SHP77 (cell line): Measurements from ENCODE around the gene CALHM6.

ENCODE experiments used
- DNase-seq, 2 experiments: peaks; one replicate each; lab custom pipeline; 2025; lab: John Stamatoyannopoulos, UW

The CALHM6 gene

DNA sequence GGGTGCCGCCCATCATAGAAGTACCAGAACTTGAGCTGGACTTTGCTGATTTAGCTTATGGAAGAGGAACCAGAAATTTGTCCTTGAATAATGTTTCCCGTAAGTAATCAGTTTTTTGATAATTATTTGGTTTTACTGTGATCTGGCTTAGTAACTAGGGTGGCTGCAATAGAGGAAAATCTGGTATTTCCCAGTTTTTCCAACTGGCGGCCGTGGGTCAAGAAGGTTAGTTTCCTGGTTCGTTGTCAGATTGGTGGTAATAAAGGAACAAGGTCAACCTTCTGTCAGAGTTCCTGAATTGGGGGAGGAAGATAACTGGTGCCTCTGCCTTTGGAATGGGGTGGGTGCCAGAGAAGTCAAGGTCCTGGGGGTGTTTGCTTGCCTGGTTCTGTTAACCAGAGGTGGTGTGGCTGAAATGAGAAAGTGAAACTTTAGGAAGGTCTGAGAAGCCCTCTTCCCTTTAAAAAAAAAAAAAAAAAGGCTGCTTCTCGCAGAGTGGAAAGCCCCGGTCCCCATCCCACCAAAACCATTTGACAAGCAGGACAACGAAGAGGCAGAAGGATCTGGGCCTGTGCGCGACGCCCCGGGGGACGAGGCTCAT, at the start of gene CALHM6:
Gene CALHM6, plus strand, starts transcription at position 45 of the 601 bp plus-strand sequence. Its CDS starts 555 bp downstream, at position 600.
- DNase-seq: no peak

DNA sequence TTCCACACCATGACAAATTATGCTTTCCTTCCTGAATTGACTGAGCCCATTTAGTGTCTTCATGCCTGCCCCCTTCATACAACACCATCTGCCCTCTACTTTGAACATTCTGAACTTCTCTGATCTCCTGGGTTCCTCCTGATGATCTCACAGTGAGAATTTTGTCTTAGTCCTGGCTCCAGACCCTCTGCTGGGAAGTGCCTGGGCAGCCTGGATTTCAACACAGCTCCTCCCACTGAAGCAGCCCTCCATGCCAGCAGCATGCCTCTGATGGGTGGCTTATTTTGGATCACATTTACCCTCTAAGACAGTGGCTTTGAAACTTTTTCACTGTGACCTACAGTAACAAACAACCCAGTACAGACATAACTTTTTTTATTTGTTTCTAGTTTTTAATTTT, 48.9 kb upstream of the CALHM6 start:
- DNase-seq: no peak

DNA sequence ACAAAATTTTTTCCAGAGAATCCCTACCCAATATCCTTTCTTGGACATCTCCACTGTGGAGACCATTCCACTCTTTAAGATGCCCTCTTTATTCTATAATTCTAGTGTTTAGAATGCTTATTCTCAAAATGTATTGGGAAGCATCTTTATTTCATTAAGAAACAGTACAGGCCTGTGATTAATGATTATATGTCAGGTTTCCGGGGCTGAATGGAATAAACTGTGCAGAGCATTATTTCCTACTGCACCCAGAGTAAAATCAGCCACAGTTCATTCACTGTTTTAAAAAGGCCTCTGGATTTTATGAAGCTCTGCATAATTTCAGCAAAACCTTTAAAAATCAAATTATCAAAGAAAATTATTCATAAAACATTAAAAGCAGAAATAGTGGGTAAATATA, 47.8 kb upstream of the CALHM6 start:
- no peak for DNase-seq

DNA sequence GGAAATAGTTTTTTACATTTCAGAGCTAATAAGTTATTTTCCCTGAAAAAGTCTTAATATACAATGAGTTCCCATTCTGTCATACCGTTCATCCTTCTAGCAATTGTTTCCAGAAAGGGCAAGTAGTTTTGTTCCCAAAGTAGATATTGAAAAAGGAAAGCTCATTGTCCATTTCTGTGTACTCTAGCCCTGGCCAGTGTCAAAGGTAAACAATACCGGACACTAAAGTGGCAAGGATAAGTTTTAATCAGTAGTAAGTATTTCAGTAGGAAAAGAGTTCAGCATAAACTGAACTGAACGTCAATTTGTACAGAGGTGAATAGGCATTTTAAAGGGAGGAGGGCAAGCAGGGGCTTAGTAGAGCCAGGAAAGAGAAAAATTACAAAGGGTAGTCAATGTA, 43.5 kb upstream of the CALHM6 start:
- DNase-seq: no peak

DNA sequence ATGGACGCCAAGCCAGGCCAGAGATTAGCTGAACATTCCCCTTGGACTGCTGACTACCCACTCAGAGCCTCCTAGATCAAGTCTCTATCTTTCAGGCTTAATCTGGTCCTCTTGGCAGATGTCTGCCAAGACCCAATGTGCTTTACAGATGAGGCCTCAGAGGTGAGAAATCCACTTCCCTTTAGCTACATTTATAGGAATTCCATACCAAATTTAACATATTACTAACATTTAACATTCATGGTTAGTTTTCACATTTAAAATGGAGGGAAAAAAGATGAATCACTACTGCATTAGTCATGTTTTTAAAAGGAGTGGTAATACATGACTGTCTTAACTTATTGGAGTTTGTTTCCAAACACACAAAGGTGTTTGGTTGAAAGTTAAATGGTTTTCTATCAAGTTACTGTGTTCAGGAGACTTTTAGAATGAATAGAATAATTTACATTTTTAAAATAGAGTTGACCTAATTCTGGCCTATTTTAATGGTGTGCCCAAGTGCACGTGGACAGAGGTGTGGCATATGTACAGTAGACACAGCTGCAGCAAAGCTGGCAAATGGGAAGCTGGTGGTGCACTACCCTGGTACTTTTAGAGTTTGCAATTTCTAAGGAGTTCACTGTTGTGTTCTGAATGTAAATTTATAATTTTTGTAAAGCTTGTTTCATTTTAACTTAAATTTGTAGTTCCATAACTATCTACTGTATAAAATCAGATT, 41.9 kb upstream of the CALHM6 start:
- no peak for DNase-seq

DNA sequence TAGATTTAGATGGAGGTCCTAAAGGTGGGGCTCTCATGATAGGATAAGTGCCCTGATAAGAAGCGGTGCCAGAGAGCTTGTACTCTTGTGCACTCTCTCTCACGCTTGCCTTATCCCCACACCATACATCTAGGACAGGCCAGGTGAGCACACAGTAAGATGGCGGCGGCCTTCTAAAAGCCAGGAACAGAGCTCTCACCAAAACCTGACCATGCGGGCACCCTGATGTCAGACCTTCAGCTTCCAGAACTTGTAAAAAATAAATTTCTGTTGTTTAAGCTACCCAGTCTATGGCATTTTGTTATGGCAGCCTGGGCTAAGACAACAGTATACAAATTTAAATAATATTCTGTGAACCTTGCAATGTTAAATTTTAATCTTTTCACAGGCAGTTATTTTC, 40.8 kb upstream of the CALHM6 start:
- no peak for DNase-seq

DNA sequence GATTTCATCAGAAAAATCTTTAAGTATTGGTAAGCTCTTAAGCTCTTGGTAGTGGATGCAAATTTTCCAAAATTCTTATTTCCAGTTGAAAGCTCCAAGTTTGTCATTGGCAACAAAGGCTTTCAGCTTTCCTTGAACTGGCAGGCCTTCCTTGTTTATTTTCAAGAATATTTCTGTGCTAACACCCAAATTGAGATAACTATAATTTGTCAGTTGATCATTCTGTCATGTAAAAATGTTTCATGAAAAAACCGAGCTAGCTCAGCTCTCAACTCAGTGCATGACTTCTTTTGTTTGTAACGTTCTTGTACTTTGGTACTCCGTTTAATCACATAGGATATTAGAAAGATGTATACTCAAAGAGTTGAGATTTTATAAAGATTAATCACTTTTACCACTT, 38.9 kb upstream of the CALHM6 start:
- no peak for DNase-seq

DNA sequence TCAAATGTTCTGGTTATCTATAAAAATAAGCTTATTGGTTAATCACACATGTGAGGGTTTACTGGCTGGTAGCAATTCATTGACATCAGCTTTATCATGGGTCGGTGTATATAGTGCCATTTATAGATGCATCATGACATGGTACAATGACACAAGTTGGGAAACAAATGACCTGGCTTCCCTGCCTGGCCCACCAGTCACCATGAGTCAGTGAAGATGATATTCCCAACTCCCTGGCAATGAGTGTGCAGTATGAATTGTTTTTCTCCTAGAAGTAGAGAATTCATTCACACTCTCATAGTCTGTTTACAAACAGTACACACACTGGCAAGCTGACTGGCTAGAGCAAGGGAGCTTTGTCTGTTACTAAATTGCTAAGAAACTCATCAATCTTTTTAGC, 37.2 kb upstream of the CALHM6 start:
- peak; percentile 14 to 20 for DNase-seq

DNA sequence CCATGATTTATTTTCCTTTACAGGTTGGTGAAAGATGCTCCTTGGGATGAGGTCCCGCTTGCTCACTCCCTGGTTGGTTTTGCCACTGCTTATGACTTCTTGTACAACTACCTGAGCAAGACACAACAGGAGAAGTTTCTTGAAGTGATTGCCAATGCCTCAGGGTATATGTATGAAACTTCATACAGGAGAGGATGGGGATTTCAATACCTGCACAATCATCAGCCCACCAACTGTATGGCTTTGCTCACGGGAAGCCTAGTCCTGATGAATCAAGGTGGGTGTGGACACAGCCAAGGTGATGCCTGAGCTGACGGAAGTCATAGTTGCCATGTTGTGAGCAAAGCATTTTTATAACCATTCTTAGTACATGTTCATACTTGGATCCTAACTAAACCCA, 34.6 kb upstream of the CALHM6 start:
- DNase-seq: no peak

DNA sequence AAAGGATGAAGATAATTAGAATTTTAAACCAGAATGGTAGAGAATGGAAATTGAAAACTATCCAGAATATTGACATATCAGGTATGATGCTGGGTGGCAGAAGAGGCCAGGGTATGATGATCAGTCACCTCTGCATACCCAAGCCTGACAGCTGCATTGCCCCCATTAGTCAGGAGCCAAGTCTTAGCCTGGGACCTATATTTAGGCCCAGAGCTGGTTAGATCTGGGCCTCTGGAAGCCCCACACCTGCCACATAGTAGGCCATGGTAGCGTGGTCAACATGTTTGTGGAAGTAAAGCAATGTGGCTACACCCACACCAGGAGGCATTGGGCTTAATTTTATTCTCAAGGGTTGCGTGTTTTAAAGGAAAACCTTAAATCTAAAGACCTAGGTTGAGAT, 32.1 kb upstream of the CALHM6 start:
- DNase-seq: no peak

DNA sequence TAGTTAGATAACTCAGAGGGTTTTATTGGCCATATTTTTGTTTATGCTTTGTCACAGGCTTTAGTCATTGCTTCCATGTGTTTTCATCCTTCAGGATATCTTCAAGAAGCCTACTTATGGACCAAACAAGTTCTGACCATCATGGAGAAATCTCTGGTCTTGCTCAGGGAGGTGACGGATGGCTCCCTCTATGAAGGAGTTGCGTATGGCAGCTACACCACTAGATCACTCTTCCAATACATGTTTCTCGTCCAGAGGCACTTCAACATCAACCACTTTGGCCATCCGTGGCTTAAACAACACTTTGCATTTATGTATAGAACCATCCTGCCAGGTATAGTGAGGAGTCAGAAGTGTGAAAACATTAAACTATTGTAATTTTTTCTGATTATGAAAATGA, 30.3 kb upstream of the CALHM6 start:
- no peak for DNase-seq

DNA sequence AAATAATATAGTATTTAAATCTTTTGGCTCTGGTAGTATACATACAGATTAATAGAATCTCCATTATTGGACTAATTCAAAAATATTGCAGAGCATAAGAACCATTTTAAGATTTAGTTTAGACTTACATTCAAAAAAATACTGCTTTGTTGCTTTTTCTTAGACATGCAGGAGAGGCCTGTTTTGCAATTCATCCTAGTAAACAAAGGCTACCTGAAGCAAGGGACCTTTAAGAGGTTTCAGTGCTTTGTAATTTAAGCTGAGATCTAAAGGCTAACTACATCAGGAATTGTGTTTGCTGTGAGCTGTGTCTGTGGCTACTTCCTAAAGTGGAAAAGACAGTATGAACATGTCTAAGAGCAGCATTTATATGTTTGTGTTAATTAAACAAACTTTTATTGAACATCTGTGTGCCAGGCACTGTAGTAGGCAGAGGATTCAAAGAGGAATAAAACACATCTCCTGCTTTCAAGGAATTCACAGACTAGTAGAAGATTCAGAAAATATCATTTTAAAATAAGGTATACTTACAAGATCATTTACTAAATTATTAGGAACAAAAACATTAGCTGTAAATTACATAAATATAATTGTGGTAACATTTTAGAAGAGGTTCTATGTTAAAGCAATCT, 29.1 kb upstream of the CALHM6 start:
- no peak for DNase-seq

DNA sequence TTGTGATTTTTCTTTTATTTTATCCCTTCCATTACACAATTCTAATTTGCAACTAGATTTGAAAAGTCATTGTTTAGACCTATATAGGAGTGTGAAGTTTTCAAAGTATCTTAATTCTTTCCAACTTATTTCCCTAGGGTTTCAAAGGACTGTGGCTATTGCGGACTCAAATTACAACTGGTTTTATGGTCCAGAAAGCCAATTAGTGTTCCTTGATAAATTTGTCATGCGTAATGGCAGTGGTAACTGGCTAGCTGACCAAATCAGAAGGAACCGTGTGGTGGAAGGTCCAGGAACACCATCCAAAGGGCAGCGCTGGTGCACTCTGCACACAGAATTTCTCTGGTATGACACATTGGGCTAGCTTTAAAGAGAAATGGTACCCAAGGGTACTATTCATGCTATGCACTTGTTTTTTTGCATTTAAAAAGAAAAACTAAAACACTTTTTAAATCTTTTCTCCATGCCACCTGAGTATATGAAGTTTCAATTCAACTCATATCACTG, 27.9 kb upstream of the CALHM6 start:
- no peak for DNase-seq

DNA sequence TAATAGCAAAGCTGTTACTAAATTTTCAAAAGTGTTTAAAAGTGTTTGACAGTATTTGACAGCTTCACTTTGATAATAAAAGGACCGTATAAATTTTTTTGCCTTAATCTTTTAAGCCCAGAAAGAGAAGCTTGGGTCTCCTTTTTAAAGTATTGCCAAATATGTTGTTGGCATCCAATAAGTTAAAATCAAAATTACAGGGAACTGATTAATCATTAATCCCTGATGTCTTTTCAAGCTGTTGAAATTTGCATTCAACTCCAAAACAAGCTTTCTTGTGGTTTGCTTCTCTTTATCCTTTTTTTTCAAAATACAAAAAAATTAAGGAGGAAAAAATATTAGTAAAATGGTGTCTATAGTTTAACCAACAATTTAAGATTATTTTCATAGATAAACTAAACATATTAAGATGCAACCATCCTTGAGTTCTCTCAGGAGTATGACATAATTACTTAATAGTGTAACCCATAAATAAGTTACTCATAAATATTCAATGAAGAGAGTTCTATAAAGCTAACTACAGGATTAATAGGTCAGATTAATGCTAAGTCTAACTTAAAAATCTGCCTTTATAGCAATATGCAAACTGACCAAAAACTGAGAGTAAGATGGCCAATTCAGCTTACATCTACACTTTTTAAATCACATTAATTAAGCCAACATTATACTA, 27.0 kb upstream of the CALHM6 start:
- no peak for DNase-seq

DNA sequence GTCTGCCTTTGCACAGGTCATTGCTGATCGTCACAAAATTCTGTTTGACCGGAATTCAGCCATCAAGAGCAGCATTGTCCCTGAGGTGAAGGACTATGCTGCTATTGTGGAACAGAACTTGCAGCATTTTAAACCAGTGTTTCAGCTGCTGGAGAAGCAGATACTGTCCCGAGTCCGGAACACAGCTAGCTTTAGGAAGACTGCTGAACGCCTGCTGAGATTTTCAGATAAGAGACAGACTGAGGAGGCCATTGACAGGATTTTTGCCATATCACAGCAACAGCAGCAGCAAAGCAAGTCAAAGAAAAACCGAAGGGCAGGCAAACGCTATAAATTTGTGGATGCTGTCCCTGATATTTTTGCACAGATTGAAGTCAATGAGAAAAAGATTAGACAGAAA, 24.6 kb upstream of the CALHM6 start:
- DNase-seq: no peak

DNA sequence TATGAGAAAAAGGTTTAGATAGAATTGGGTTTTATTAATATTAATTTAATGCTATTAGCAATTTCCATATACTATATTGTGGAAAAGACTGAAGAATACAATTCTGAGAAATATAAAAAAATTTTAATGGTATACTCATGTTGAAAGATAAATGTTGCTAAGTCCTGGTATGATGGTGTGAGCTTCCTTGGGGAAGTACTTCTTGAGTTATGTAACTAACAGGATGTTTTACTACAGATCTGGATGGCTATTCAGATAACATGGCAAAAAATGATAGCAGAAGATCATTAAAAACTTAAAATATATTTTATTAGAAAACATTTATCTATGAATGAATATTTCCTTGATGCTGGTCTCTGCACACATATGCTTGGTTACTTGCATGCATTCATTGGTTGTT, 23.5 kb upstream of the CALHM6 start:
- no peak for DNase-seq

DNA sequence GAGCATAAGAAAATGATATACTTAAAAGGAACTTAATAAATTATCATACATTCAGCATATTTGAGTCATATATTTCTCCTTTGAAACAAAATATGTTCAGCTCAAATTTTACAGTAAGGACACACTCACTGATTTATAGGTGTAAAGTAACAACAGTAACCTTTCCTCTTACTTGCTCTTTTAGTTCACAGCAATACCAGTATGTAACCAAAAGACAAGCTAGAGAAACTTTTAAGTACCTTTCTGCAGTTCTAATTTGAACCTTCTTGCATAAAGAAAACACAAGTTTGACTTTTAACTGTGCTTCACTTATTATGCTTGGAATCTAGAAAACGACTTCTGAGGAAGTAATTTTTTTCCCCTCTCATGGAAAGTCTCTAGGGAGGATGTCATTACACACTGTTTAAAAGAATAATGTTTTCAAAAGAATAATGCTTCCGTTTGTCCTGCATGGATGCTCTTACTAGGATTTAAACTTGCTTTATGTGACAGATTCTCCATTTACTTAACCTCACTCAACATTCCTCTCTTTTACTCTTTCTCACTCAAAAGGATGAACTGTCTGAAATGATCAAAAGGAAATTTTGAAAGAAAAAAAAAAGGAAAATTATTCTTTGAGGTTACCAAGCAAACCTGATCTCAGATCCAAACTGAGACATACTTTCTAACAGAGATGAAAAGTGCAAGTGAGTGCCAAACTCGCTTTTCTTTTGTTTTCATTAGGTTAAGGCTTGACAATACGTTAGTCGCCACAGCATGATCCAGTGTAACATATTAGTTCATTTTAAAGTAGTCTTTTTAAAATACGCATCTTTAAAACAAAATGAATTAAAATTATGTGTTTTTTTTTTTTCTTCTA, 22.4 kb upstream of the CALHM6 start:
- no peak for DNase-seq

DNA sequence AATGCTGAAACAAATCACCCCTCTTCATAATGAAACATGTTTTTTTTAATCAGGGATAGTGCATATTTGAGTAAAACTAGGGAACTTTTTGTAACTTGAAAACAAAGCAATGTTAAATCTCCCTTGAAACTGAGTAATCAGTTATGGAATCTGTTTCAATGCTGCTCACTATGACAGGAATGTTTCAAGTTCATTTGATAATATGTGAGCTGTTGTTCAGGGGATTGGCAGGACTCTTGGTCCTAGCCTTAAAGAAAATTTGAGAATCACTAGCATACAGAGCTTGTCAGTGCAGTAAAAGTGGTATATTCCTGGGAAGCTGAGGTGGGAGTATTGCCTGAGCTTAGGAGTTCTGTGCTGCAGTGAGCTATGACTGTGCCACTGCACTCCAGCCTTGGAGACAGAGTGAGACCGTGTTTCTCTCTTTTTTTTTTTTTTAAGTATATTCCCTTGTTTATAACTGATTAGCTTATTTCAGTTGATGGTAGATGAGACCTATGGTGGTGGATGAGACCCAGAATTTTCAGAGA, 21.6 kb upstream of the CALHM6 start:
- no peak for DNase-seq

DNA sequence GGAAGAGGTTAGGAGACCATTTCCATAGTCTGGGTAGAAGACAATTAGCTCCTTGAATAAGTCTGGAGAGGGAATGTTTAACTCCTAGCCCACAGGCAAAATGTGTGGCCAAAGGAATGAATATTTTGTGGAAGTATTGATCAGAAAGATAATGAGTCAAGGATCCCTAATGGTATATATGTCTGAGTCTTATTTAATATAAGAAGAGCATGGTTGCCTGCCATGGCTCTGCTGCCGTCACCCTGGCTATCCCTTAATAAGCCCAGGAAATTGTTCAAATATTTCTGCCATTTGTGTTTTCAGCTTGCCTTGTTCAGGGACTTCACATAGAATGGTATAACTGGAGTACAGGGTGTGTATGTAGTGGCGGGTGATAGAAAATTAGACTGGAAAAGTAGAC, 18.1 kb upstream of the CALHM6 start:
- DNase-seq: no peak

DNA sequence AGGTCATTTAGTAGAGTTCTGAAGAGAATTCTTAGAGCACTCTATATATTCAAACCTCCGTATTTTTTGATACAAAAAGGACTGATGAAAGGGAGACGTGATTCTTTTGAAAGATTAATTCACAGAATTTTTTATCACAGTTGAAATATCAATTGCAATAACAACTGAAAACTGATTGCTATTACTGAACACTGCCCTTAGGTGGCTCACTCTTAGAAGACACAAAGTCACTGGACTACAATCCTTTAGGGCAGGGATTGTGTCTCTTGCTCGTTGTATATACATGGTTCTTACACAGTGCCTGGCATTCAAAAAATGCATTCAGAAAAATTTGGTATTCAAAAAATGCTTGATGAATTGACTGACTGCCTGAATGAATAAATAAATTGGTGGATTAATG, 17.1 kb upstream of the CALHM6 start:
- peak in 1 of 2 experiments; percentile 11 for DNase-seq

DNA sequence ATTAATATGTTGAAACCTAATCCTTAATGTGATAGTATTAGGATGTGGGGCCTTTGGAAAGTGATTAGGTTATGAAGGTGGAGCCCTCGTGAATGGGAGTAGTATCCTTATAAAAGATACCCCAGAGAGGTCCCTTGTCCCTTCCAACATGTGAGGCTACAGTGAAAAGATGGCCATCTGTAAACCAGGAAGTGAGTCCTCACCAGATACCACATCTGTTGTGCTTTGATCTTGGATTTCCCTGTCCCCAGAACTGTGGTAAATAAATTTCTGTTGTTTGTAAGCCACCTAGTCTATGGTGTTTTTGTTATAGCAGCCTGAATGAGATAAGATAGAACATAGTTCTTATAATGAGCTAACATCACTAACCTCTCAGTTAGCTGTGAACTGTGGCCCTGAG, 16.6 kb upstream of the CALHM6 start:
- no peak for DNase-seq

DNA sequence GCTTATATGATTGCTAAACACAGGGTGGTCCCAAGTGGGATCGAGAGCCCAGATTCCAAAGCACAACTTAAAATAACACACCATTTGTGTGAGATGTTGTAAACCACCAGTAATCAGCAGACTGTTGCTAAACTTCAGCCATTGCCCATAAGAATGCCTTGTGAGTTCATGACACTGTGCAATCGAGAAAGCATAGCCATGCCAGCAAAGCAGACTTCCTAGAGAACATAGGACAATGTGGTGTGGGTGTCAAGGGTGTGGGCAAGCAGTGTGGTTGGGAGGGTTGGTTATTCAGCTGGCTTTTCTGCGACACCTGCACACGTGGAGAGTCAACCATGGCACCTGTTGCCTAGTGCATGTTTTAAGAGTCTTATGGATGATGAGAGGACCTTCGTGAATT, 16.1 kb upstream of the CALHM6 start:
- DNase-seq: peak; percentile 70 to 80
